K562 (cell line): Measurements from ENCODE around the gene PHC3. TPM values are rescaled to one million over a fixed set of nuclear protein-coding genes. Genes with fewer than 3 reads are reported as not detected.

Experiments used
- ATAC-seq: fragments of 200-7000 bp; cut with Tn5 transposase; 3 replicates; pipeline ENCODE4 v1.9.1; 2020; ENCODE audit warnings: moderate library complexity
- BruUV-seq: library from RNA; stranded (reverse); fragments of 400-500 nt; replicated peaks from 2 replicates; lab custom pipeline; 2021; lab: Mats Ljungman, UMichigan
- CTCF ChIA-PET: fragments of 300-600 bp; formaldehyde crosslinking; extraction: SDS; loops from one replicate; lab custom pipeline; 2021; ENCODE audit warnings: low intra/inter-chr PET ratio; lab: Yijun Ruan, JAX
- POLR2A ChIA-PET: fragments of 300-600, 350-650 bp; sonication (Branson Sonifier 250); formaldehyde crosslinking; extraction: SDS; loops from one replicate; lab custom pipeline; 2021; ENCODE audit warnings: antibody characterized with exemption, inconsistent platforms; lab: Yijun Ruan, JAX
- DNase-seq, 4 experiments: peaks; one replicate each; pipeline versions ENCODE4 v3.0.0 to v3.0.0-alpha.2; 2011 to 2018; ENCODE audit warnings: low spot score in 3 of 4, mixed read lengths in 3 of 4; ENCODE audit errors: extremely low read depth in 1 of 4
- FAIRE-seq: peaks from 2 replicates; lab custom pipeline; 2011; peaks lifted over from hg19 to GRCh38; lab: Jason Lieb, UNC
- H2AFZ ChIP-seq: 2 replicates; pipeline ENCODE4 v1.6.0; 2011; ENCODE audit warnings: low read depth, low read length, control low read depth, inconsistent platforms
- H3K27ac ChIP-seq: fragments of 200-600 bp; 3 replicates; pipeline ENCODE4 v1.8.0; 2011; ENCODE audit warnings: low read depth, mild to moderate bottlenecking, control low read depth, inconsistent platforms, low read length, moderate library complexity, mixed read lengths; ENCODE audit errors: extremely low read depth
- H3K27me3 ChIP-seq, 2 experiments: fragments of 300-600 bp in 1 of 2; 2 replicates in 1 of 2; 3 replicates in 1 of 2; pipeline versions ENCODE4 v1.6.0 to v1.8.0; 2011; ENCODE audit warnings: inconsistent platforms in 2 of 2, low read length in 2 of 2, mild to moderate bottlenecking in 1 of 2, mixed read lengths in 1 of 2, moderate library complexity in 1 of 2; ENCODE audit not compliant: control insufficient read depth in 2 of 2, insufficient read depth in 2 of 2
- H3K36me3 ChIP-seq: fragments of 300-600 bp; 3 replicates; pipeline ENCODE4 v1.8.0; 2011; ENCODE audit warnings: mild to moderate bottlenecking, low read length, inconsistent platforms; ENCODE audit not compliant: control insufficient read depth, insufficient read depth
- H3K4me1 ChIP-seq, 2 experiments: fragments of 200-600 bp in 1 of 2; replicated peaks in 1 of 2; 2 replicates in 1 of 2; 3 replicates in 1 of 2; pipeline versions ENCODE4 v1.5.1 to v1.8.0; 2011; ENCODE audit warnings: inconsistent platforms in 2 of 2, low read length in 2 of 2, mild to moderate bottlenecking in 1 of 2, mixed read lengths in 1 of 2, moderate library complexity in 1 of 2; ENCODE audit not compliant: control insufficient read depth in 2 of 2, insufficient read depth in 2 of 2
- H3K4me2 ChIP-seq: 2 replicates; pipeline ENCODE4 v1.6.1; 2011; ENCODE audit warnings: low read length, control low read depth, inconsistent platforms, mixed read lengths; ENCODE audit not compliant: insufficient read depth
- H3K4me3 ChIP-seq: fragments of 200-600 bp; sonication (generic), shearing (Covaris generic); 2 replicates; pipeline ENCODE4 v1.5.1; 2016; ENCODE audit warnings: control low read depth, inconsistent platforms
- H3K79me2 ChIP-seq: fragments of 200-600 bp; 3 replicates; pipeline ENCODE4 v1.8.0; 2011; ENCODE audit warnings: low read length, inconsistent platforms; ENCODE audit not compliant: control insufficient read depth, insufficient read depth
- H3K9ac ChIP-seq, 2 experiments: 2 replicates each; pipeline versions ENCODE4 v1.6.0 to v1.6.1; 2011; ENCODE audit warnings: low read depth in 2 of 2, low read length in 2 of 2, control low read depth in 1 of 2, inconsistent platforms in 1 of 2, mild to moderate bottlenecking in 1 of 2, mixed read lengths in 1 of 2; ENCODE audit not compliant: insufficient read depth in 1 of 2
- H3K9me1 ChIP-seq: one replicate; pipeline ENCODE4 v1.6.0; 2011; ENCODE audit warnings: inconsistent platforms, mild to moderate bottlenecking, low read length, moderate library complexity; ENCODE audit not compliant: control insufficient read depth, insufficient read depth
- H3K9me3 ChIP-seq: replicated peaks from 2 replicates; pipeline ENCODE4 v1.5.1; 2011; ENCODE audit warnings: low read depth, low read length, inconsistent platforms; ENCODE audit not compliant: control insufficient read depth, insufficient read depth
- H4K20me1 ChIP-seq: replicated peaks from 2 replicates; pipeline ENCODE4 v1.6.1; 2011; ENCODE audit warnings: low read length, inconsistent platforms, mixed read lengths; ENCODE audit not compliant: control insufficient read depth, insufficient read depth
- C11orf30 ChIP-seq: fragments of 450-650 bp; IDR thresholded peaks from 2 replicates; pipeline ENCODE4 v1.6.1; 2016; ENCODE audit warnings: low read depth, mild to moderate bottlenecking
- ELK1 ChIP-seq: sonication (generic); formaldehyde crosslinking; IDR thresholded peaks from 2 replicates; pipeline ENCODE4 v1.8.1; 2022; ENCODE audit warnings: missing genetic modification reagents
- MAFF ChIP-seq: IDR thresholded peaks from 2 replicates; pipeline ENCODE4 v1.6.1; 2012; ENCODE audit warnings: low read length, improper control_type of control experiment
- MAFG ChIP-seq: fragments of 450-650 bp; conservative IDR thresholded peaks from 2 replicates; pipeline ENCODE4 v1.6.1; 2016; ENCODE audit warnings: missing genetic modification characterization, missing compliant biosample characterization
- MAFK ChIP-seq: IDR thresholded peaks from 2 replicates; pipeline ENCODE4 v1.6.1; 2011; ENCODE audit warnings: low read length, improper control_type of control experiment
- MEF2D ChIP-seq: conservative IDR thresholded peaks from 2 replicates; pipeline ENCODE4 v1.6.1; 2016; ENCODE audit warnings: low read depth, missing genetic modification characterization, missing compliant biosample characterization
- NR0B1 ChIP-seq: fragments of 450-650 bp; IDR thresholded peaks from one replicate; pipeline ENCODE4 v1.6.1; 2018; ENCODE audit warnings: mild to moderate bottlenecking, moderate library complexity; ENCODE audit not compliant: partially characterized antibody
- POLR2A ChIP-seq: fragments of 450-650 bp; conservative IDR thresholded peaks from 2 replicates; pipeline ENCODE4 v1.6.1; 2016
- SAFB ChIP-seq: fragments of 200-400 bp; formaldehyde crosslinking; IDR thresholded peaks from 2 replicates; pipeline ENCODE4 v1.6.1; 2017; ENCODE audit warnings: low read depth, low read length, borderline replicate concordance
- SMAD4 ChIP-seq: fragments of 250-450 bp; sonication (Bioruptor Pico); conservative IDR thresholded peaks from 2 replicates; pipeline ENCODE4 v1.8.0; 2021; ENCODE audit warnings: inconsistent platforms, mild to moderate bottlenecking, moderate library complexity
- TFE3 ChIP-seq: fragments of 450-650 bp; formaldehyde crosslinking; IDR thresholded peaks from 2 replicates; pipeline ENCODE4 v1.4.0; 2020; ENCODE audit warnings: mild to moderate bottlenecking, mixed read lengths
- VEZF1 ChIP-seq: fragments of 200-800 bp; sonication (Bioruptor generic); IDR thresholded peaks from 2 replicates; pipeline ENCODE4 v1.6.1; 2017; ENCODE audit warnings: missing genetic modification characterization, missing compliant biosample characterization
- ZNF316 ChIP-seq: fragments of 450-650 bp; IDR thresholded peaks from 2 replicates; pipeline ENCODE4 v1.6.1; 2016
- WGBS: fragments of 100-300 bp; shearing (Covaris generic); methylation state at CpG from one replicate; pipeline ENCODE4 v1.1.6; 2016; ENCODE audit warnings: low coverage, mixed read lengths; ENCODE audit not compliant: insufficient coverage; ENCODE audit errors: missing lambda C conversion rate; 5-methylcytosine and 5-hydroxymethylcytosine counted together
- in situ Hi-C: fragments of 300-500 bp; cut with MboI; formaldehyde crosslinking; loops from 4 replicates; pipeline ENCODE4 v1.15.0; 2018; ENCODE audit warnings: inconsistent platforms, mixed read lengths
- intact Hi-C: fragments of 100-400 bp; cut with micrococcal nuclease; formaldehyde crosslinking; loops from 2 replicates; pipeline ENCODE4 v1.14.2; 2022
- polyA plus RNA-seq, 8 experiments: library from polyadenylated mRNA; depleted of rRNA in 4 of 8; stranded (reverse) in 5 of 8; unstranded in 3 of 8; fragments of >200 nt; fragmentation: Nextera tagmentation in 2 of 8; fragmentation: Illumina TruSeq in 1 of 8; extraction: Ambion mirVana in 2 of 8; extraction: Trizol in 1 of 8; gene quantifications; 2 replicates each; pipeline versions ENCODE4 v1.2.1 to v1.2.3, GENCODE V29; 2011 to 2014; ENCODE audit warnings: inconsistent platforms in 1 of 8, missing spikeins in 1 of 8
- total RNA-seq, 7 experiments: library from RNA; depleted of rRNA in 6 of 7; stranded (reverse); fragments of >200 nt in 6 of 7; fragmentation: Illumina TruSeq in 2 of 7; extraction: Trizol in 2 of 7; gene quantifications; 2 replicates each; pipeline versions ENCODE4 v1.2.1 to v1.2.3, GENCODE V29; 2011 to 2021; ENCODE audit warnings: low replicate concordance in 1 of 7

The PHC3 gene
- total and polyA plus RNA-seq, 9 of the 15 experiments (the other 6 are each of a cell fraction or from before 2014, with no cell fraction given): 3.1 to 21.6 (median 10.5) TPM

GRCh38 chr3:170108955-170109354 is 72.6 kb downstream of the PHC3 start:
- no peak overlapping the region for H3K9ac ChIP-seq
- BruUV-seq: no TSS peak
- H3K27ac ChIP-seq: no peak overlapping the region
- H4K20me1 ChIP-seq: no peaks in the 10 kb centered on the region
- FAIRE-seq (no peak), ATAC-seq (no peak), DNase-seq (no peak)
- 80% methylated on average over 3 of the region's 3 CpGs for WGBS
- in situ Hi-C loops (no loop called here), intact Hi-C loops (no loop called here)
- H3K4me2 ChIP-seq: no peak overlapping the region
- H3K27me3 ChIP-seq: no peaks in the 10 kb centered on the region
- CTCF ChIA-PET: no interaction called here
- H3K9me1 ChIP-seq: no peaks in the 10 kb centered on the region
- no peaks in the 10 kb centered on the region for H3K9me3 ChIP-seq
- H3K79me2 ChIP-seq: no peaks in the 10 kb centered on the region
- peak; percentile 70; the same call in 1 of the 2 replicates for TF ChIP-seq MAFF
- no peak for TF ChIP-seq VEZF1
- peak; percentile 75 for TF ChIP-seq MAFG (tag)
- no peak for TF ChIP-seq SMAD4 (CRISPR knock-in tag)
- TF ChIP-seq MAFK: peak; percentile 64; the same call in 1 of the 2 replicates
- TF ChIP-seq ELK1 (CRISPR knock-in tag): no peak
- peak; percentile 69 for TF ChIP-seq C11orf30
- TF ChIP-seq SAFB: no peak
- no peak for TF ChIP-seq MEF2D (tag)
- no peak for TF ChIP-seq NR0B1
- TF ChIP-seq ZNF316: peak; percentile 86
- TF ChIP-seq TFE3 (CRISPR knock-in tag): no peak
- no peak for TF ChIP-seq POLR2A
- H2AFZ ChIP-seq: no peak overlapping the region
- no peak overlapping the region for H3K4me3 ChIP-seq
- H3K36me3 ChIP-seq: peaks cover 38% of the 10 kb centered on the region
- POLR2A ChIA-PET: interaction anchor here (0.7 to 1.3 kb wide), 3 partner anchors 9 to 301 kb away, joined by 3 read pairs; no protein-coding TSS in a partner anchor
- H3K4me1 ChIP-seq: no peaks in the 10 kb centered on the region
